IMR-90 (cell line): ENCODE results near the gene POLR2F. TPM values are rescaled to one million over a fixed set of nuclear protein-coding genes. Genes with fewer than 3 reads are reported as not detected.

Source experiments
- ATAC-seq: fragments of 200-7000 bp; cut with Tn5 transposase; 2 replicates; pipeline ENCODE4 v1.9.1; 2020; ENCODE audit warnings: low read depth, mild to moderate bottlenecking, moderate library complexity
- BruUV-seq: library from RNA; stranded (reverse); fragments of 400-500 nt; replicated peaks from 2 replicates; lab custom pipeline; 2021; lab: Mats Ljungman, UMichigan
- CTCF ChIA-PET: fragments of 300-600 bp; formaldehyde crosslinking; extraction: SDS; loops from one replicate; lab custom pipeline; 2021; ENCODE audit warnings: antibody characterized with exemption; lab: Yijun Ruan, JAX
- POLR2A ChIA-PET: fragments of 300-600 bp; sonication (Branson Sonifier 250); formaldehyde crosslinking; loops from one replicate; lab custom pipeline; 2022; ENCODE audit warnings: antibody characterized with exemption; ENCODE audit not compliant: unreplicated experiment; lab: Charles Lee
- DNase-seq: peaks from one replicate; pipeline ENCODE4 v3.0.0; 2013
- H2AFZ ChIP-seq: replicated peaks from 2 replicates; pipeline ENCODE3; 2013; ENCODE audit warnings: low read length, mild to moderate bottlenecking; ENCODE audit not compliant: poor library complexity
- H2AK5ac ChIP-seq: 2 replicates; pipeline ENCODE4 v1.6.1; 2013; ENCODE audit warnings: low read depth, low read length, inconsistent platforms
- H2AK9ac ChIP-seq: replicated peaks from 2 replicates; pipeline ENCODE3; 2013; ENCODE audit warnings: mild to moderate bottlenecking, low read depth, low read length, moderate library complexity; ENCODE audit not compliant: poor library complexity
- H2BK120ac ChIP-seq: 2 replicates; pipeline ENCODE4 v1.6.1; 2013; ENCODE audit warnings: low read depth, low read length, inconsistent platforms
- H2BK15ac ChIP-seq: 3 replicates; pipeline ENCODE4 v1.6.1; 2013; ENCODE audit warnings: low read depth, low read length, inconsistent platforms
- H2BK20ac ChIP-seq: 2 replicates; pipeline ENCODE4 v1.6.1; 2013; ENCODE audit warnings: low read depth, mild to moderate bottlenecking, inconsistent platforms, low read length, moderate library complexity
- H2BK5ac ChIP-seq: 2 replicates; pipeline ENCODE4 v1.6.1; 2013; ENCODE audit warnings: mild to moderate bottlenecking, low read depth, low read length, inconsistent platforms; ENCODE audit not compliant: poor library complexity, severe bottlenecking
- H3K14ac ChIP-seq: replicated peaks from 2 replicates; pipeline ENCODE4 v1.6.1; 2013; ENCODE audit warnings: low read depth, low read length, inconsistent platforms
- H3K18ac ChIP-seq: 2 replicates; pipeline ENCODE4 v1.6.1; 2013; ENCODE audit warnings: low read depth, low read length, control low read depth
- H3K23ac ChIP-seq: 2 replicates; pipeline ENCODE4 v1.6.1; 2013; ENCODE audit warnings: low read depth, low read length, inconsistent platforms
- H3K27ac ChIP-seq: 2 replicates; pipeline ENCODE4 v1.5.1; 2013; ENCODE audit warnings: mild to moderate bottlenecking, control low read depth, low read length; ENCODE audit not compliant: insufficient read depth
- H3K27me3 ChIP-seq: 2 replicates; pipeline ENCODE4 v1.6.1; 2013; ENCODE audit warnings: low read length; ENCODE audit not compliant: control insufficient read depth, insufficient read depth
- H3K36me3 ChIP-seq: 2 replicates; pipeline ENCODE4 v1.6.1; 2013; ENCODE audit warnings: low read length, mixed read lengths; ENCODE audit not compliant: control insufficient read depth, insufficient read depth
- H3K4ac ChIP-seq: 2 replicates; pipeline ENCODE4 v1.6.1; 2013; ENCODE audit warnings: low read depth, low read length, inconsistent platforms
- H3K4me1 ChIP-seq: 2 replicates; pipeline ENCODE4 v1.6.1; 2013; ENCODE audit warnings: low read length, mixed read lengths; ENCODE audit not compliant: control insufficient read depth, insufficient read depth
- H3K4me2 ChIP-seq: 2 replicates; pipeline ENCODE4 v1.6.1; 2013; ENCODE audit warnings: low read depth, mild to moderate bottlenecking, control low read depth, low read length, moderate library complexity
- H3K4me3 ChIP-seq: 2 replicates; pipeline ENCODE4 v1.5.1; 2013; ENCODE audit warnings: low read depth, mild to moderate bottlenecking, control low read depth, low read length, moderate library complexity; ENCODE audit not compliant: insufficient read depth
- H3K56ac ChIP-seq: 2 replicates; pipeline ENCODE4 v1.6.1; 2013; ENCODE audit warnings: low read length, inconsistent platforms; ENCODE audit not compliant: insufficient read depth; ENCODE audit errors: extremely low read depth
- H3K79me1 ChIP-seq, 2 experiments: 2 replicates each; pipeline ENCODE4 v1.6.1; 2013; ENCODE audit warnings: low read length in 2 of 2, inconsistent platforms in 1 of 2, low read depth in 1 of 2
- H3K9ac ChIP-seq: 2 replicates; pipeline ENCODE4 v1.6.1; 2013; ENCODE audit warnings: low read depth, low read length, control low read depth
- H3K9me1 ChIP-seq: 2 replicates; pipeline ENCODE4 v1.6.1; 2013; ENCODE audit warnings: low read length, inconsistent platforms; ENCODE audit not compliant: insufficient read depth
- H3K9me3 ChIP-seq: 2 replicates; pipeline ENCODE4 v1.6.1; 2013; ENCODE audit warnings: low read length; ENCODE audit not compliant: control insufficient read depth, insufficient read depth
- H4K20me1 ChIP-seq: 2 replicates; pipeline ENCODE4 v1.6.1; 2013; ENCODE audit warnings: low read length, inconsistent platforms; ENCODE audit not compliant: insufficient read depth
- H4K5ac ChIP-seq: 2 replicates; pipeline ENCODE4 v1.6.1; 2013; ENCODE audit warnings: mild to moderate bottlenecking, low read depth, low read length, control low read depth
- H4K8ac ChIP-seq, 2 experiments: 2 replicates each; pipeline ENCODE4 v1.6.1; 2013; ENCODE audit warnings: low read depth in 2 of 2, low read length in 2 of 2, control low read depth in 1 of 2, inconsistent platforms in 1 of 2
- H4K91ac ChIP-seq: 2 replicates; pipeline ENCODE4 v1.6.1; 2013; ENCODE audit warnings: low read depth, low read length, inconsistent platforms; ENCODE audit not compliant: insufficient read depth
- BHLHE40 ChIP-seq: fragments of 150-350 bp; IDR thresholded peaks from 2 replicates; pipeline ENCODE4 v1.6.1; 2016; ENCODE audit warnings: mild to moderate bottlenecking, low read depth, low read length
- CEBPB ChIP-seq: IDR thresholded peaks from 2 replicates; pipeline ENCODE4 v1.6.1; 2012; ENCODE audit warnings: low read depth, low read length, improper control_type of control experiment
- CHD1 ChIP-seq: IDR thresholded peaks from 2 replicates; pipeline ENCODE4 v1.6.1; 2012; ENCODE audit warnings: low read depth, low read length, improper control_type of control experiment
- CTCF ChIP-seq: conservative IDR thresholded peaks from 2 replicates; pipeline ENCODE4 v1.5.1; 2012; ENCODE audit warnings: mild to moderate bottlenecking, low read depth, low read length, improper control_type of control experiment
- ELK1 ChIP-seq: fragments of 150-350 bp; IDR thresholded peaks from 2 replicates; pipeline ENCODE4 v1.6.1; 2016; ENCODE audit warnings: low read depth, mild to moderate bottlenecking, low read length, moderate library complexity, borderline replicate concordance
- FOS ChIP-seq: fragments of 150-350 bp; IDR thresholded peaks from 2 replicates; pipeline ENCODE4 v1.6.1; 2016; ENCODE audit warnings: low read depth, low read length
- MAFK ChIP-seq: IDR thresholded peaks from 2 replicates; pipeline ENCODE4 v1.6.1; 2012; ENCODE audit warnings: low read depth, low read length, improper control_type of control experiment
- MAZ ChIP-seq: IDR thresholded peaks from 2 replicates; pipeline ENCODE4 v1.6.1; 2012; ENCODE audit warnings: low read depth, mild to moderate bottlenecking, low read length, improper control_type of control experiment, moderate library complexity, borderline replicate concordance
- MXI1 ChIP-seq: IDR thresholded peaks from 2 replicates; pipeline ENCODE4 v1.6.1; 2012; ENCODE audit warnings: low read depth, mild to moderate bottlenecking, low read length, moderate library complexity, borderline replicate concordance
- NFE2L2 ChIP-seq: fragments of 150-350 bp; IDR thresholded peaks from 2 replicates; pipeline ENCODE4 v1.6.1; 2016; ENCODE audit warnings: low read depth, mild to moderate bottlenecking, low read length
- POLR2A ChIP-seq: IDR thresholded peaks from 2 replicates; pipeline ENCODE4 v1.6.1; 2012; ENCODE audit warnings: mild to moderate bottlenecking, low read depth, low read length
- RAD21 ChIP-seq: IDR thresholded peaks from 2 replicates; pipeline ENCODE4 v1.6.1; 2012; ENCODE audit warnings: low read length, improper control_type of control experiment
- RCOR1 ChIP-seq: IDR thresholded peaks from 2 replicates; pipeline ENCODE4 v1.6.1; 2012; ENCODE audit warnings: mild to moderate bottlenecking, low read length, improper control_type of control experiment; ENCODE audit not compliant: insufficient replicate concordance
- RFX5 ChIP-seq: IDR thresholded peaks from 2 replicates; pipeline ENCODE4 v1.8.0; 2012; ENCODE audit warnings: low read depth, mild to moderate bottlenecking, low read length, moderate library complexity
- SMC3 ChIP-seq: fragments of 150-350 bp; IDR thresholded peaks from 2 replicates; pipeline ENCODE4 v1.6.1; 2016; ENCODE audit warnings: low read depth, mild to moderate bottlenecking, antibody characterized with exemption, low read length, moderate library complexity
- WGBS, 2 experiments: methylation state at CpG; one replicate each; pipeline versions ENCODE4 v1.1.5 to v1.1.7; 2013; ENCODE audit warnings: missing lambda C conversion rate in 2 of 2; ENCODE audit not compliant: insufficient read length in 1 of 2; ENCODE audit errors: extremely low coverage in 2 of 2; 5-methylcytosine and 5-hydroxymethylcytosine counted together
- dilution Hi-C: fragments of 300-500 bp; cut with HindIII; formaldehyde crosslinking; loops from one replicate; pipeline ENCODE4 v1.14.3; 2018; ENCODE audit warnings: low sequenced_read_pairs; ENCODE audit not compliant: unreplicated experiment
- in situ Hi-C: fragments of 300-500 bp; cut with MboI; formaldehyde crosslinking; loops from 3 replicates; pipeline ENCODE4 v1.14.3; 2019; ENCODE audit warnings: low sequenced_read_pairs, inconsistent platforms, mixed read lengths
- intact Hi-C: fragments of 100-400 bp; cut with micrococcal nuclease; formaldehyde crosslinking; loops from 2 replicates; pipeline ENCODE4 v1.10.0; 2022
- polyA plus RNA-seq, 3 experiments: library from polyadenylated mRNA; depleted of rRNA; stranded (reverse); fragments of >200 nt; gene quantifications; 2 replicates each; pipeline ENCODE4 v1.2.3, GENCODE V29; 2012; ENCODE audit warnings: low replicate concordance in 1 of 3
- total RNA-seq: library from RNA; depleted of rRNA; stranded (reverse); fragments of >200 nt; gene quantifications from 2 replicates; pipeline ENCODE4 v1.2.3, GENCODE V29; 2012
- TF ChIP-seq, protein P1 (sequence below): fragments of 150-350 bp; IDR thresholded peaks from 2 replicates; pipeline ENCODE4 v1.6.1; 2017; ENCODE audit warnings: mild to moderate bottlenecking, antibody characterized with exemption, low read length, low read depth

The POLR2F gene
- total and polyA plus RNA-seq, 2 of the 4 experiments (the other 2 are of a cell fraction) = 26.0 to 147 TPM

GRCh38 chr22:37922191-37922590, 31.3 kb upstream of the POLR2F start:
- no peak overlapping the region for H3K4ac ChIP-seq
- ChIA-PET POLR2A (no interaction called here), CTCF (no interaction called here)
- H2BK20ac ChIP-seq = no peak overlapping the region
- no peak overlapping the region for H3K4me3 ChIP-seq
- no peak overlapping the region for H2AK9ac ChIP-seq
- DNase-seq (no peak), ATAC-seq (no peak)
- no peak overlapping the region for H4K91ac ChIP-seq
- no peak overlapping the region for H2BK5ac ChIP-seq
- no TSS peak for BruUV-seq
- no peak overlapping the region for H2BK15ac ChIP-seq
- intact Hi-C loops (no loop called here), dilution Hi-C loops (no loop called here), in situ Hi-C loops (no loop called here)
- H3K56ac ChIP-seq = no peak overlapping the region
- H2BK120ac ChIP-seq = no peak overlapping the region
- peaks cover 9% of the 10 kb centered on the region for H4K20me1 ChIP-seq
- no peak overlapping the region for H3K23ac ChIP-seq
- peaks cover 0 to 17% of the 10 kb centered on the region in 2 experiments; a peak in 3 of 4 replicates for H3K79me1 ChIP-seq
- no peaks in the 10 kb centered on the region for H3K27me3 ChIP-seq
- no peak overlapping the region for H2AFZ ChIP-seq
- no peak overlapping the region for H4K8ac ChIP-seq
- H2AK5ac ChIP-seq = no peak overlapping the region
- no peak overlapping the region for H3K14ac ChIP-seq
- H4K5ac ChIP-seq = no peak overlapping the region
- WGBS, 2 experiments = no CpG with 5 or more reads among the region's 11 CpGs
- no peak overlapping the region for H3K27ac ChIP-seq
- no peak overlapping the region for H3K9ac ChIP-seq
- H3K18ac ChIP-seq = no peak overlapping the region
- no peak for TF ChIP-seq FOS
- TF ChIP-seq, protein P1, sequence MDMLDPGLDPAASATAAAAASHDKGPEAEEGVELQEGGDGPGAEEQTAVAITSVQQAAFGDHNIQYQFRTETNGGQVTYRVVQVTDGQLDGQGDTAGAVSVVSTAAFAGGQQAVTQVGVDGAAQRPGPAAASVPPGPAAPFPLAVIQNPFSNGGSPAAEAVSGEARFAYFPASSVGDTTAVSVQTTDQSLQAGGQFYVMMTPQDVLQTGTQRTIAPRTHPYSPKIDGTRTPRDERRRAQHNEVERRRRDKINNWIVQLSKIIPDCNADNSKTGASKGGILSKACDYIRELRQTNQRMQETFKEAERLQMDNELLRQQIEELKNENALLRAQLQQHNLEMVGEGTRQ = no peak
- no peak for TF ChIP-seq SMC3
- no peak for TF ChIP-seq RCOR1
- TF ChIP-seq CHD1 = no peak
- TF ChIP-seq CTCF = no peak
- no peak for TF ChIP-seq NFE2L2
- TF ChIP-seq MAFK = no peak
- no peak for TF ChIP-seq MAZ
- TF ChIP-seq ELK1 = no peak
- no peak for TF ChIP-seq RFX5
- no peak for TF ChIP-seq CEBPB
- no peak for TF ChIP-seq RAD21
- no peak for TF ChIP-seq MXI1
- no peak for TF ChIP-seq BHLHE40
- TF ChIP-seq POLR2A = no peak
- H3K4me2 ChIP-seq = no peak overlapping the region
- H3K9me3 ChIP-seq = no peaks in the 10 kb centered on the region
- H3K36me3 ChIP-seq = peaks cover 61% of the 10 kb centered on the region
- no peaks in the 10 kb centered on the region for H3K4me1 ChIP-seq
- H3K9me1 ChIP-seq = no peaks in the 10 kb centered on the region
